Measurements from ENCODE around the gene TNRC6C. TPM values are rescaled to one million over a fixed set of nuclear protein-coding genes. Genes with fewer than 3 reads are reported as not detected.

TNRC6C gene
- total RNA-seq, 1 donor from 2014 or later = 28.7 TPM

DNA sequence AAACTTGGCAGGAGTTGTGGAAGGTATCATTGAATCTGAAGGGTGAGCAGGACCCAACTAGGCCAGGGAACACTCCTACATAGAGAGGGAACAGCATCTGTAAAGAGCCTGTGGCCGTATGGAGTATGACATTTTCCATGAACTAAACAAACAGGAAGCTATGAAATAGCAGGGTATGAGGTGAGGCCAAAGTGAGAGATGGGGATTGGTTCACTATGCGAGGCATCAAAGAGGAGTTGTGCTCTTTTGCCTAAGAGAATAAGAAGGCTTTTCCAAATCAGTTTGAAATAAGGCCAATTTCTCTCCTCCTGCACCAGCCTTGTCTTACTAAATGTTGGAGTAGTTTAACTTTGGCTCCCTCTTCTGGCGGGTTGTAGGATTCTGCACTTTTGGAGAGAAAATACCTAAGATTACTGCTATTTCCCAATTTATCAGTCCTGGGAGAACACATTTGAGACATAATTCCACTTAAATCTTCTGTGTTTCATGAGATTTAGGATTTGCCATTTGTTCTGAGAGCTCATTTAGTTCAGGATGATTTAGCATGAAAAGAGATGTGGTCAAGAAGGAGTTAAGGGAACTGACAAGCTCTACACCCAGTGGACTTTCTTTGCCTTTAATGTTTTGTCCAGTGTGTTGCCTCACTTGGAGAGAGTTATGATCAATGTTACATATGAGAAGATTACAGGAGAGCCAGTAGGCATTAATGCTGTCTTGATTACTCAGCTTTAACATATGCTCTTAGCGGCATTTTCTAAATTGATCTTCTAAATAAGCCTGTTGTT is 55.4 kb downstream of the TNRC6C start:
- no peaks in the 10 kb centered on the region for H3K27me3 Mint-ChIP-seq (ENCODE audit: unreplicated experiment)

DNA sequence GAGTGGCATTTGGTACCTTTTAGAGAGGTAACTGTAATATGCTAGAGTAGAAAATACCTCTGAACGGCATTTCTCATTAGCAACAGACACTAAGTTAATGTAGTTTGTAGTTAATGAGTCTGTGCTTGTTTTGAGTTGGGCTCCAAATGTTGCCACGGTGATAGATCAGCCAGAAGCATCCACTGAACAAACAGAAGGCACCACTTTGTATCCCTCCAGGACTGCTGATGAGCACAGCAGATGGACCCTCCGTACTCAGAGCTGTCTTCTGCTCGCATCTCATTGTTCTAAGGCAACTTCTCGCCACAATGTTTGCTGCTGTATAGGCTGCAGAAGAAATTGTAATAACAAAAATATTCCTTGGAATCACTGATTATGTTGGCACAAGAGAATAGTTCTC is 56.1 kb downstream of the TNRC6C start:
- no peaks in the 10 kb centered on the region for H3K4me1 Mint-ChIP-seq (ENCODE audit: unreplicated experiment)
- TF ChIP-seq, protein P1, sequence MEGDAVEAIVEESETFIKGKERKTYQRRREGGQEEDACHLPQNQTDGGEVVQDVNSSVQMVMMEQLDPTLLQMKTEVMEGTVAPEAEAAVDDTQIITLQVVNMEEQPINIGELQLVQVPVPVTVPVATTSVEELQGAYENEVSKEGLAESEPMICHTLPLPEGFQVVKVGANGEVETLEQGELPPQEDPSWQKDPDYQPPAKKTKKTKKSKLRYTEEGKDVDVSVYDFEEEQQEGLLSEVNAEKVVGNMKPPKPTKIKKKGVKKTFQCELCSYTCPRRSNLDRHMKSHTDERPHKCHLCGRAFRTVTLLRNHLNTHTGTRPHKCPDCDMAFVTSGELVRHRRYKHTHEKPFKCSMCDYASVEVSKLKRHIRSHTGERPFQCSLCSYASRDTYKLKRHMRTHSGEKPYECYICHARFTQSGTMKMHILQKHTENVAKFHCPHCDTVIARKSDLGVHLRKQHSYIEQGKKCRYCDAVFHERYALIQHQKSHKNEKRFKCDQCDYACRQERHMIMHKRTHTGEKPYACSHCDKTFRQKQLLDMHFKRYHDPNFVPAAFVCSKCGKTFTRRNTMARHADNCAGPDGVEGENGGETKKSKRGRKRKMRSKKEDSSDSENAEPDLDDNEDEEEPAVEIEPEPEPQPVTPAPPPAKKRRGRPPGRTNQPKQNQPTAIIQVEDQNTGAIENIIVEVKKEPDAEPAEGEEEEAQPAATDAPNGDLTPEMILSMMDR (IDR thresholded peaks at IDR 0.05) = no peak
- no peak overlapping the region for H3K27ac Mint-ChIP-seq (ENCODE audit: unreplicated experiment)

More for the DNA sequence above, 55.4 kb downstream of the TNRC6C start:
- Mint-ChIP-seq H3K4me1 (ENCODE audit: unreplicated experiment) (no peaks in the 10 kb centered on the region), H3K9me3 (ENCODE audit: unreplicated experiment) (no peaks in the 10 kb centered on the region), H3K4me3 (ENCODE audit: unreplicated experiment) (no peak overlapping the region), H3K36me3 (ENCODE audit: unreplicated experiment) (peaks cover 2% of the 10 kb centered on the region), H3K27ac (ENCODE audit: unreplicated experiment) (no peak overlapping the region)
- TF ChIP-seq, protein P1 (IDR thresholded peaks at IDR 0.05) = peak; percentile 91
- DNase-seq (ENCODE audit: extremely low spot score, unreplicated experiment) = no peak

DNA sequence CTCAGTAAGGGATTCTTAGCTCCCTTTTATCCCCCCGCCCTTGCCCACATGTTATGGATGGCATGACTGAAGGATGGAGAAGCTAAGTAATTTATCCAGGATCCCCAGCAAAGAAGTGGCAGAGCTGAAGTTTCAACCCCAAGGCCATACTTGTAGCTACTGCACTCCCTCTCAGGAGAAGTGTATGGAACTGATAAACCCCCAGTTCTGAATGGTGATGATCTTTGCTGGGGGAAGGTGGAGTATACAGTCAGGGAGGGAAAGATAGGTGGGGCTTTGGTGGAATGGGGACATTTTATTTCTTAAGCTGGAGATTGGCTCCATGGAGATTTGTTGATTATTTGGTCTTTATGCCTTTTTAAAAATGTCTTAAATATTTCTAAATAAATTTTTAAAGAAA is 58.3 kb downstream of the TNRC6C start:
- TF ChIP-seq, protein P1 (IDR thresholded peaks at IDR 0.05) = no peak
- no peaks in the 10 kb centered on the region for H3K4me1 Mint-ChIP-seq (ENCODE audit: unreplicated experiment)
- no peaks in the 10 kb centered on the region for H3K36me3 Mint-ChIP-seq (ENCODE audit: unreplicated experiment)
- no peaks in the 10 kb centered on the region for H3K9me3 Mint-ChIP-seq (ENCODE audit: unreplicated experiment)
- no peak overlapping the region for H3K4me3 Mint-ChIP-seq (ENCODE audit: unreplicated experiment)
- H3K27ac Mint-ChIP-seq (ENCODE audit: unreplicated experiment) = no peak overlapping the region
- DNase-seq (ENCODE audit: extremely low spot score, unreplicated experiment) = no peak
- H3K27me3 Mint-ChIP-seq (ENCODE audit: unreplicated experiment) = no peaks in the 10 kb centered on the region

More for the DNA sequence above, 56.1 kb downstream of the TNRC6C start:
- no peaks in the 10 kb centered on the region for H3K27me3 Mint-ChIP-seq (ENCODE audit: unreplicated experiment)
- no peak overlapping the region for H3K4me3 Mint-ChIP-seq (ENCODE audit: unreplicated experiment)
- no peak for DNase-seq (ENCODE audit: extremely low spot score, unreplicated experiment)
- no peaks in the 10 kb centered on the region for H3K36me3 Mint-ChIP-seq (ENCODE audit: unreplicated experiment)
- no peaks in the 10 kb centered on the region for H3K9me3 Mint-ChIP-seq (ENCODE audit: unreplicated experiment)

DNA sequence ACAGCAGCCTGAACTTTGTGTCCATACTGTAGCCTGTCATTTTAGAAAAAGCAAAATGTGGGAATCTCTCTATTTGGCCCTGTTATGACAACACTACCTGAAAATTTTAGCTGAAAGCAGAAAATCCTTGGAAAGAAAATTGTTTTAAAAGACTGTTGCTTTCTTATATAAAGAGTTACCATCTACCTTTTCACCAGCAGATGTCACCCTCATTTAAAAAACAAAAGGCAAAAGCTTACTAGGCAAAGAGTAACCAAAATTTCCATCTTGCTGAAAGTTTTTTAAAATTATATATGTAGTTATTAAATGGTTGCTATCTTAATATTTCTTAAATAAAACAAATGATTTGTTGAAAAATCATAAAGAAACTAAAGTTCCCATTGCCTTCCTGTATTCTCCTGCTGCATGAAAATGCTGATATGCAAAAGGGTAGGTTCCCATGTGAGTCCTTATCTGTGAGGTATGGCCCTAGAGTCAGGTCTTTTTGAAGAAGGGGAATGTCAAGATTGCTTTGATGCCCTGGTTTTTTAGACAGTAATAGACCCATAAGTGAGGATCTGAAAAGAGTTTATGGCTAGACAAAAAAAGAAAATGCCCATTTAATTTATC is 61.0 kb downstream of the TNRC6C start:
- no peaks in the 10 kb centered on the region for H3K9me3 Mint-ChIP-seq (ENCODE audit: unreplicated experiment)
- H3K27me3 Mint-ChIP-seq (ENCODE audit: unreplicated experiment) = no peaks in the 10 kb centered on the region
- H3K36me3 Mint-ChIP-seq (ENCODE audit: unreplicated experiment) = no peaks in the 10 kb centered on the region
- H3K27ac Mint-ChIP-seq (ENCODE audit: unreplicated experiment) = no peak overlapping the region
- no peak overlapping the region for H3K4me3 Mint-ChIP-seq (ENCODE audit: unreplicated experiment)
- H3K4me1 Mint-ChIP-seq (ENCODE audit: unreplicated experiment) = peaks cover 7% of the 10 kb centered on the region
- DNase-seq (ENCODE audit: extremely low spot score, unreplicated experiment) = no peak
- TF ChIP-seq, protein P1 (IDR thresholded peaks at IDR 0.05) = peak; percentile 67

DNA sequence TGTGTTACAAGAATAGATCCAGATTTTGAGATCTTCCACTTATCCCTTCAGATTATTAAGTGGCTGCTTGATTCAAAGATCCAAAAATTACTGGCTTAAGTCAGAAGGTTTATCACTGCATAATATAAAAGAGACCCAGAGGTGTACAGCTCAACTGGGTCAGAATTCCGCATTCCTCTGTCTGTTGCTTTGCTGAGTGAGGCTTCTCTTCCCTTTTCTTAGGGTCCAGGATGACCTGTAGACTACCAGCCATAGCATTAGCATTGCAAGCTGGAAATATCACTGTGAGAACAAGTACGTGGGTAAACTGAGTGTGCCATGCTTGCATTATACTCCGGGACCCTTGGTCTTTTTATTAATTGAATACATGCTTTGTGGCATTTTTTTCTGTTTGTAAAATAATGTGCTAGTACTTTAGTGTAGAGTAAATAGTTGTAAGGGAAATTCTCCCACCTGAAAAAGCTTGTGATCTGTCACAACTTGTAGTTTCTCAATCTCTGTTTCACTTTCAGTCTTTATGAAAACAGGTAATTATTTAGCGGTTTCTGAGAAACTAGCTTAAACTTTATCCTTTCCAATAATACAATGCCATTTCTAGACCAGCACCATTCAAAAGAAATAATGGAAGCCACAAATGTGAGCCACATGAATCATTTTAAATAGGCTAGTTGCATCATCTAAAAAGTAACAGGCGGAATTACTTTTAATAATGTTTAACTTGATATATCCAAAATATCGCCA is 61.6 kb downstream of the TNRC6C start:
- H3K27me3 Mint-ChIP-seq (ENCODE audit: unreplicated experiment) = no peaks in the 10 kb centered on the region
- no peak for DNase-seq (ENCODE audit: extremely low spot score, unreplicated experiment)
- peaks cover 7% of the 10 kb centered on the region for H3K4me1 Mint-ChIP-seq (ENCODE audit: unreplicated experiment)
- peaks cover 2% of the 10 kb centered on the region for H3K36me3 Mint-ChIP-seq (ENCODE audit: unreplicated experiment)
- no peak overlapping the region for H3K27ac Mint-ChIP-seq (ENCODE audit: unreplicated experiment)
- TF ChIP-seq, protein P1 (IDR thresholded peaks at IDR 0.05) = no peak
- H3K9me3 Mint-ChIP-seq (ENCODE audit: unreplicated experiment) = no peaks in the 10 kb centered on the region
- no peak overlapping the region for H3K4me3 Mint-ChIP-seq (ENCODE audit: unreplicated experiment)
